Ramos (cell line): Measurements from ENCODE around the gene HES6.

Source experiments
- in situ Hi-C: fragments of 300-500 bp; cut with MboI; formaldehyde crosslinking; loops from one replicate; pipeline ENCODE4 v1.14.3; 2022; ENCODE audit warnings: low sequenced_read_pairs; ENCODE audit not compliant: unreplicated experiment

Gene HES6

GRCh38 chr2:238239863-238240756 lies at the start of gene HES6:
HES6 (minus strand) TSS chr2:238240038; CDS start chr2:238239905, 133 bp downstream.
- in situ Hi-C loops: no loop called here

GRCh38 chr2:238289574-238289973 lies 49.7 kb upstream of the HES6 start:
- in situ Hi-C loops: no loop called here

GRCh38 chr2:238288650-238289573 lies 49.1 kb upstream of the HES6 start:
- in situ Hi-C loops: no loop called here

- in situ Hi-C loops: no loop called here
Observed at GRCh38 chr2:238287737-238288649, 48.2 kb upstream of the HES6 start, which contains the start of gene PER2. PER2 (minus strand) TSS chr2:238288610; CDS start chr2:238277936, 10,674 bp downstream.

GRCh38 chr2:238286987-238287736 lies 47.3 kb upstream of the HES6 start:
- in situ Hi-C loops: no loop called here

- in situ Hi-C loops: no loop called here
Observed at GRCh38 chr2:238286551-238286950, 46.7 kb upstream of the HES6 start.

GRCh38 chr2:238286095-238286494 lies 46.3 kb upstream of the HES6 start:
- in situ Hi-C loops: no loop called here

- in situ Hi-C loops: no loop called here
Observed at GRCh38 chr2:238285653-238286082, 45.8 kb upstream of the HES6 start.

- in situ Hi-C loops: no loop called here
Observed at GRCh38 chr2:238284802-238285515, 45.1 kb upstream of the HES6 start.

GRCh38 chr2:238282861-238283738 lies 43.3 kb upstream of the HES6 start:
- in situ Hi-C loops: no loop called here

GRCh38 chr2:238281826-238282480 lies 42.1 kb upstream of the HES6 start:
- in situ Hi-C loops: no loop called here

- in situ Hi-C loops: no loop called here
Observed at GRCh38 chr2:238280083-238280825, 40.4 kb upstream of the HES6 start.

- in situ Hi-C loops: no loop called here
Observed at GRCh38 chr2:238279324-238279682, 39.5 kb upstream of the HES6 start.

- in situ Hi-C loops: no loop called here
Observed at GRCh38 chr2:238278626-238279323, 38.9 kb upstream of the HES6 start.

- in situ Hi-C loops: no loop called here
Observed at GRCh38 chr2:238277695-238278094, 37.9 kb upstream of the HES6 start.
